SK-N-MC (cell line): Measurements from ENCODE around the gene LILRA5.

Experiments used
- EZH2 ChIP-seq: fragments of 200-600 bp; sonication (generic); IDR thresholded peaks from one replicate; pipeline ENCODE4 v1.6.1; 2017; ENCODE audit warnings: antibody characterized with exemption
- FOXP2 ChIP-seq: optimal IDR thresholded peaks from 2 replicates; pipeline ENCODE3; 2011; ENCODE audit warnings: mild to moderate bottlenecking, moderate library complexity; ENCODE audit not compliant: insufficient read depth; ENCODE audit errors: extremely low read length, control extremely low read depth
- POLR2AphosphoS5 ChIP-seq: IDR thresholded peaks from 2 replicates; pipeline ENCODE4 v1.6.1; 2012; ENCODE audit warnings: mild to moderate bottlenecking, low read depth, low read length, borderline replicate concordance

- TF ChIP-seq POLR2AphosphoS5 (no peak), EZH2 (no peak), FOXP2 (no peak)
Observed at GRCh38 chr19:54297759-54298305, 15.1 kb downstream of the LILRA5 start.
